Activated CD4-positive, alpha-beta T cell treated with anti-CD3 and anti-CD28 coated beads, Interleukin-2, amount 10 ng/mL, durations not matched to agents 7 days and 5 days (primary cell): ENCODE results near the gene GASK1A. TPM values are rescaled to one million over a fixed set of nuclear protein-coding genes. Genes with fewer than 3 reads are reported as not detected.
"Not testable (repeated sequence)": the region's sequence is repeated elsewhere in the genome, so short reads cannot be mapped to it uniquely, and the experiment has no call there.

Experiments
- CTCF ChIA-PET: fragments of 350-600 bp; sonication (Branson Sonifier 250); formaldehyde crosslinking; loops from one replicate; lab custom pipeline; 2021; ENCODE audit warnings: antibody characterized with exemption; lab: Charles Lee
- POLR2A ChIA-PET: fragments of 350-600 bp; sonication (Branson Sonifier 250); formaldehyde crosslinking; loops from one replicate; lab custom pipeline; 2021; ENCODE audit warnings: antibody characterized with exemption; lab: Charles Lee
- DNase-seq: peaks from one replicate; pipeline ENCODE4 v3.0.0-alpha.2; 2020
- H3K27ac Mint-ChIP-seq: one replicate; pipeline ENCODE4 v1.8.0; 2021; ENCODE audit warnings: mild to moderate bottlenecking, moderate library complexity, mixed read lengths
- H3K27me3 Mint-ChIP-seq: one replicate; pipeline ENCODE4 v1.8.0; 2021; ENCODE audit warnings: mixed read lengths
- H3K36me3 Mint-ChIP-seq: one replicate; pipeline ENCODE4 v1.8.0; 2021; ENCODE audit warnings: low read depth, mixed read lengths
- H3K4me1 Mint-ChIP-seq: one replicate; pipeline ENCODE4 v1.8.0; 2021; ENCODE audit warnings: mixed read lengths
- H3K4me3 Mint-ChIP-seq: one replicate; pipeline ENCODE4 v1.8.0; 2021; ENCODE audit warnings: mild to moderate bottlenecking, moderate library complexity, mixed read lengths
- H3K9me3 Mint-ChIP-seq: one replicate; pipeline ENCODE4 v1.8.0; 2021; ENCODE audit warnings: mixed read lengths
- total RNA-seq, 2 experiments: library from RNA; stranded (reverse); gene quantifications; one replicate each; pipeline ENCODE4 v1.2.3, GENCODE V29; 2021

GASK1A gene
- total RNA-seq, 2 experiments from 2014 or later, result not detected

DNA sequence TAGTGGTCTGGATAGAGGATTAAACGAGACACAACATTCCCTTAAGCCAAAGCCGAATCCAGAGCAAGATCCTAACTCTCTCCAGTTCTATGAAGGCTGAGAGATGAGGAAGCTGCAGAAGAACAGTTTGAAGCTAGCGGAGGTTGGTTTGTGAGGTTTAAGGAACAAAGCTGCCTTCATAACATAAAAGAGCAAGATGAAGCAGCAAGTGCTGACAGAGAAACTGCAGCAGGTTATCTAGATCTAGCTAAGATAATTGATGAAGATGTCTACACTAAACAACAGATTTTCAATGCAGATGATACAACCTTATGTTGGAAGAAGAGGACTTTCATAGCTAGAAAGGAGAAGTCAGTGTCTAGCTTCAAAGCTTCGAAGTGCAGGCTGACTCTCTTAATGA is 14.8 kb upstream of the GASK1A start:
- Mint-ChIP-seq H3K4me3 (no peak overlapping the region), H3K27ac (no peak overlapping the region), H3K27me3 (peaks cover 4% of the 10 kb centered on the region), H3K4me1 (peaks cover 8% of the 10 kb centered on the region), H3K9me3 (no peaks in the 10 kb centered on the region), H3K36me3 (no peaks in the 10 kb centered on the region)
- ChIA-PET POLR2A (no interaction called here), CTCF (interaction anchor here (0.6 kb wide), 1 partner anchor 878 kb away, joined by 4 read pairs; no protein-coding TSS in a partner anchor)
- DNase-seq, result no peak

DNA sequence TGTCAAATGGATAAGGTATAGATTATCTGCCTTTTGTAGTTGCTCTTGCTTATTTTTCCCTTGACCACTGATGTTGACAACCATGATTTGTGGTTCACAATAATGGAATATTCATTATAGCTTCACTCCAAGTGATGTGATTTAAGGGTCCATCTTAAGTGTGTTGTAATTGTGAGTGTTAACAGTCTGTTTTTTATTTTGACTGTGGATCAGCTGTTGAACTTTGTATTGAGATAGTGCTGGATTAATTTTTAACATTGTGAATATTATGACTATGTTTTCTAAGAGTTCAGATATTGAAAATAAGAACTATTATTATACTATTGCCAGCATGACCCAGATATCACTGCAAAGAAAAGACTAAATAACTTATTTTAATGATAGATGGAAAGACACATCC is 8.6 kb upstream of the GASK1A start:
- H3K36me3 Mint-ChIP-seq, result peaks cover 2% of the 10 kb centered on the region
- CTCF ChIA-PET, result no interaction called here
- no peak for DNase-seq
- no peak overlapping the region for H3K27ac Mint-ChIP-seq
- peaks cover 2% of the 10 kb centered on the region for H3K27me3 Mint-ChIP-seq
- H3K9me3 Mint-ChIP-seq, result peaks cover 18% of the 10 kb centered on the region
- POLR2A ChIA-PET, result no interaction called here
- no peak overlapping the region for H3K4me3 Mint-ChIP-seq
- H3K4me1 Mint-ChIP-seq, result no peaks in the 10 kb centered on the region

DNA sequence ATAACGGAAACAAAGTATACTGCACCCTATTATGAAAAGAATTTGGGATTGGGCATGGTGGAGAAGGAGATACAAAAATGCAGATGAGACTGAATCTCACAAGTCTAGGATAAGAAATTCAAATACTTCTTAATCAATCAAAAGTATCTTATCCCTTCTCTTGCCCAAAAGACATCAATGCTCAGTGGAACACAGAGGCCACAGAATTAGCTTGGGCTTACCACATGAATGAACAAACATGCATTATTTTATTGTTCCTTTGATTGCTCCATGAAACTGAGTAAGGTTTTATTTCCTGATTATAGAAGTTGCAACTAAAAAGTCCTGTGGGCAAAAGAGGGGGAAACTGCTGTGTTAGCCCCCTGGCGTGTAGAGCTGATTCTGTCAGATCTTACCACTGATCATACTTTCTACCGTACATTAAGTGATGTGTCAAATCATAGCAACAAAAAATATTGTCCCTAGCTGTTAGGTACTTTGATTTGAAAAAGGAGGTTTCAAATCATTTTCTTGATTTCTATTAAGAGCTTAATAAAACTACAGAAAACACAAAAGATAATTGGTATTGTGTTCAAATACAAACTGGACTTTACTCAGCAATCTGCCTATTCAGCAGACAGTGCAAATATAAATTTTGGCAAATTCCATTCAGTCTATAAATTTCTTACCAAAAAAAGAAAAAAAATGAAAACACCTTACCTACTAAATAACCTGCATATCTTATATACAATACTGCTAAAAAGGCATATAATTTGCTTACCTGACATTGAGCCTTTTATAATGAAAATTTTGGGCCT is 7.9 kb upstream of the GASK1A start:
- H3K9me3 Mint-ChIP-seq, result peaks cover 23% of the 10 kb centered on the region
- CTCF ChIA-PET, result no interaction called here
- POLR2A ChIA-PET, result interaction anchor here (0.6 kb wide), 1 partner anchor 105 kb away, joined by 4 read pairs; no protein-coding TSS in a partner anchor
- H3K27ac Mint-ChIP-seq, result no peak overlapping the region
- no peak for DNase-seq
- H3K4me1 Mint-ChIP-seq, result no peaks in the 10 kb centered on the region
- H3K36me3 Mint-ChIP-seq, result peaks cover 2% of the 10 kb centered on the region
- no peak overlapping the region for H3K4me3 Mint-ChIP-seq
- peaks cover 5% of the 10 kb centered on the region for H3K27me3 Mint-ChIP-seq

DNA sequence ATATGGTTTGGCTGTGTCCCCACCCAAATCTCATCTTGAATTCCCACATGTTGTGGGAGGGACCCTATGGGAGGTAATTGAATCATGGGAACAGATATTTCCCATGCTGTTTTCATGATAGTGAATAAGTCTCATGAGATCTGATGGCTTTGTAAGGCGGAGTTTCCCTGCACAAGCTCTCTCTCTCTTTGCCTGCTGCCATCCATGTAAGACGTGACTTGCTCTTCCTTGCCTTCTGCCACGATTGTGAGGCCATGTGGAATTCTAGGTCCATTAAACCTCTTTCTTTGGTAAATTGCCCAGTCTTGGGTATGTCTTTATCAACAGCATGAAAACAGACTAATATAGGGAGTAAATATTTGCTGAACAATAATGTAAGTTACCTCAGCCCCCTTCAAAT is 4.2 kb upstream of the GASK1A start:
- H3K27me3 Mint-ChIP-seq, result peaks cover 24% of the 10 kb centered on the region
- peaks cover 25% of the 10 kb centered on the region for H3K9me3 Mint-ChIP-seq
- DNase-seq, H3K36me3 Mint-ChIP-seq, POLR2A ChIA-PET, H3K27ac Mint-ChIP-seq, CTCF ChIA-PET, H3K4me3 Mint-ChIP-seq, H3K4me1 Mint-ChIP-seq: not testable (repeated sequence)

DNA sequence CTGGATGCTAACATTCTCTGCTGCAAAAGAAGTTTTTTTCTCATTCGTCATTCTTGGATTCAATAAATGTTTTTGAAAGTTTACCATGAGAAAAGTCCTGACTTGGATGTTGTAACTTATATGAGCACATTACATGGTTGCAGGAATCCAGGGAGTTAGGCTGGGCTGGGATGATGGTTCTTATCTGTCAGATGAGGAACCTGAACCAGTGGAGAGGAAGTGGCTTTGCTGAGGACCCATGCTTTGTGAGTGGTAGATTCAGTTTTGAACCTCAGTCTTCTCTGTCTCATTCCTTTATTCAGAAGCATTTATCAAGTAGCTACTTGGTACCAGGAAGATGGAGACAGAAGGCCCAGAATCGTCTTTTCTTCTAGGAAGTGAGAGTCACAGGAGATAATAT is 3.7 kb upstream of the GASK1A start:
- H3K27ac Mint-ChIP-seq, result no peak overlapping the region
- CTCF ChIA-PET, result no interaction called here
- POLR2A ChIA-PET, result no interaction called here
- H3K9me3 Mint-ChIP-seq, result peaks cover 25% of the 10 kb centered on the region
- DNase-seq, result no peak
- peaks cover 2% of the 10 kb centered on the region for H3K36me3 Mint-ChIP-seq
- H3K4me3 Mint-ChIP-seq, result no peak overlapping the region
- H3K27me3 Mint-ChIP-seq, result peaks cover 29% of the 10 kb centered on the region
- H3K4me1 Mint-ChIP-seq, result peaks cover 4% of the 10 kb centered on the region

DNA sequence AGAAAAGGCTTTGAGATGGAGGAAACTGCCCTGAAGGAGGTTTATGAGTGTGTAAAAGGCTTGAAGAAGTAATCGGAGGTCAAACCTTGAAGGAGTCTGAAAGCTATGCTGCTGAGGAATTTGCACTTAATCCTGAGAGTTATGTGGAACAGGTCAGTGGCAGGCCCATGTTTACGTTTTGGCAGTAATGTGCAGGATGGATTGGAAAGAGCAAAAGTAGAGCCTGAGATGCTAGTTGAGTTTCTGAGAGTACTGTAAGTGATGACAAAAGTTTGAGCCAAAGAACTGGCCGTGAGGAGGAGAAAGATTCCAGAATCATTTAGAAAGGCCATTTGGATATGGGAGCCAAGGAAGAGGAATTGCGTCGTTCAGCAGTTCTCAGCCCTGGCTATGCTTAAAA is 3.2 kb upstream of the GASK1A start:
- CTCF ChIA-PET, result no interaction called here

DNA sequence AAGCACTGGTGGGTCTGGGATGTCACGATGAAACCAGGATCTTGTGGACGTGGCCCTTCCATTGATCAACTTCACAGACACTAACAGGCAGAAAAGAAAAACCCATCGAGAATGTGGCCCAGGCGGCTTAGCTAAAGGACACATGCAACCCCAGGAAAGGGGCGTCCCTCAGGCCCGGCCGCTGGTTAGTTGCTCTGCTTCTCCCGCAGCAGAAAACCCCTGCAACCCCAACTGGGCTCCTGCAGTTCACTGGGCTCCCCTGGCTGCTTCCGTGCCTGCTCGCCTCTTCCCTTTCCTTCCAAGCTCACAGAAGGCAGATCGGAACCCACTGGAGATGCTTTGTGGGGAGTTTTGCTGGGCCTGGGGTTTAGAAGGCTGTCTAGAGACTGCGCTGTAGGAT is 1.1 kb downstream of the GASK1A start:
- Mint-ChIP-seq H3K27me3 (peaks cover 39% of the 10 kb centered on the region), H3K27ac (no peak overlapping the region), H3K36me3 (no peaks in the 10 kb centered on the region), H3K4me3 (no peak overlapping the region), H3K4me1 (peaks cover 4% of the 10 kb centered on the region), H3K9me3 (peaks cover 11% of the 10 kb centered on the region)
- ChIA-PET CTCF (no interaction called here), POLR2A (no interaction called here)
- DNase-seq, result no peak

More for the DNA sequence above, 3.2 kb upstream of the GASK1A start:
- no peak overlapping the region for H3K27ac Mint-ChIP-seq
- H3K4me3 Mint-ChIP-seq, result no peak overlapping the region
- peaks cover 4% of the 10 kb centered on the region for H3K4me1 Mint-ChIP-seq
- POLR2A ChIA-PET, result no interaction called here
- DNase-seq, result no peak
- peaks cover 34% of the 10 kb centered on the region for H3K27me3 Mint-ChIP-seq
- H3K36me3 Mint-ChIP-seq, result peaks cover 2% of the 10 kb centered on the region
- peaks cover 25% of the 10 kb centered on the region for H3K9me3 Mint-ChIP-seq

DNA sequence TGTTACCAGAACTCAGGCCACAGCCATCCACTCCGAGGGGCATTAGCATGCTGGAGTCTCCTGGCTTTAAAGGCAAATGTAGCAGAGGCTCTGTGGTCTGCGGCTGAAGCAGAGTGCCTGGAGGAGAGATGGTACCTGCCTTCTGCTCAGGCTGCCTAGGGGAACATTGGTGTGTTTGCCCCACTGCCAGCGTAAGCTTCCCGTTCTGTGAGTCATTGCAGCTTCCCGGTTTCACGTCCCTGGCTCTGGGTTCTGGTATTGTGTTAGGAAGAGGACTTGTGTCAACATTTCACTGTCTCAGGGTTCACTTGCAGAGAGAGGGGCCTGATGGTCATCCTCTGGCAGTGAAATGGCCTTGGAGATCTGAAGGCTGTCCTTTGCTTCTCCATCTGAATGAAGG is 1.8 kb downstream of the GASK1A start:
- ChIA-PET POLR2A (no interaction called here), CTCF (no interaction called here)
- Mint-ChIP-seq H3K4me3 (no peak overlapping the region), H3K4me1 (peaks cover 4% of the 10 kb centered on the region), H3K9me3 (peaks cover 4% of the 10 kb centered on the region), H3K27me3 (peaks cover 35% of the 10 kb centered on the region), H3K36me3 (no peaks in the 10 kb centered on the region), H3K27ac (no peak overlapping the region)
- no peak for DNase-seq

DNA sequence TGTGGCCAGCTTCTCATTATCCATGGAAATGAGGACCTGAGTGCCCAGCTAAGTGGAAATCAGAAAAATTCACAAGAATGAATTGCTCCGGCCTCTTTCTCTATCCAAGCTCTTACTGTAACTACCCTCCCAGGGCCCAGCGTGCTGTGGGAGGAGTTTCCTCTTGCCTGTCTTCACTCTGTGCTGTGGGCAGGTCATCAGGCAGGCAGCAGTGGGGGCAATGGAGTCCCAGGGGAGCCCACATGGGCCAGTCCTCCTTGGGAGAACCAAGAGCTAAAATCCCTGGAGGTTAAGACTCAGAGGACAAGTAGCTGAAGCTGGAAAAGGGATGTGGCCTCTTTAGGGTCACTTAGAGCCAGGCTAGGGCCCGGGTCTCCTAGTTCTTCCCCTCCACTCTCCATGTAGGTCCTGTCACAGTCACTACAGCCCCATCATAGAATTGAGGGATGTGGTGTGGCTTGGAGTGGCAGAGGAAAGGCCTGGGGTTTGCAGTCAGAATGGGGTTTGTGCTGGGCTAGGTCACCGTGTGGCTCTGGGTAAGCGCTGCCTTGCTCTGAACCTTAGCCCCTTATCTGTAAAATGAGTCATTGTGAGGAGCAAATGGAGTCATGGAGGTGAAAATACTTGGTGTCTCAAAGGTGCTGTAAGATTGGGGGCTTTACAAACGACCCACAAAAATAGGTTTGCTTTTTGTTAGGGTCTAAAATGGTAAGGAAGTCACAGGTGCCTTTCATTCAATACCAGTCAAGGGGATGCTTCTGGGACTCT is 3.7 kb downstream of the GASK1A start:
- ChIA-PET CTCF (no interaction called here), POLR2A (no interaction called here)
- no peak for DNase-seq
- Mint-ChIP-seq H3K4me3 (no peak overlapping the region), H3K27me3 (peaks cover 32% of the 10 kb centered on the region), H3K36me3 (no peaks in the 10 kb centered on the region), H3K27ac (no peak overlapping the region), H3K9me3 (no peaks in the 10 kb centered on the region), H3K4me1 (peaks cover 4% of the 10 kb centered on the region)

DNA sequence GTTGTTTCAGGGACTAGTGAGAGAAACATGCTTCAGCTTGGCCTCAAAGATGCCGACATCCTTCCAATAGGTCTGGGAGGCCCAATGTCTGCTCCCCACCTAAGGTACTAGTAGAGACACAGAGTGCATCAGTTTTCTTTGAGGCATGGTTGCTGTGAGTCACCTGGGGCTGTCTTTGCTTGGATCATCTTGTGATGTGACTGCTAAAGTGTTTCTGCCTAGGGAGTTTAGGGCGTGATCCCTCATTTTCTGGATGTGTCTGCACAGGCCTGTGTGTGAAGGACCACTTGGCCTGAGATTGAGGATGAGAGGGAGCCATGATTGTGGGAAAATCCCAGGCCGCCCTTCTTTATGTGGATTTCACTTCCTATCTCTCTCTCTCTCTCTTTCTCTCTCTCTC is 4.8 kb downstream of the GASK1A start:
- Mint-ChIP-seq H3K9me3 (no peaks in the 10 kb centered on the region), H3K4me1 (peaks cover under 1% of the 10 kb centered on the region), H3K4me3 (no peak overlapping the region), H3K27ac (no peak overlapping the region), H3K36me3 (no peaks in the 10 kb centered on the region), H3K27me3 (peaks cover 21% of the 10 kb centered on the region)
- ChIA-PET POLR2A (no interaction called here), CTCF (no interaction called here)
- DNase-seq, result no peak

DNA sequence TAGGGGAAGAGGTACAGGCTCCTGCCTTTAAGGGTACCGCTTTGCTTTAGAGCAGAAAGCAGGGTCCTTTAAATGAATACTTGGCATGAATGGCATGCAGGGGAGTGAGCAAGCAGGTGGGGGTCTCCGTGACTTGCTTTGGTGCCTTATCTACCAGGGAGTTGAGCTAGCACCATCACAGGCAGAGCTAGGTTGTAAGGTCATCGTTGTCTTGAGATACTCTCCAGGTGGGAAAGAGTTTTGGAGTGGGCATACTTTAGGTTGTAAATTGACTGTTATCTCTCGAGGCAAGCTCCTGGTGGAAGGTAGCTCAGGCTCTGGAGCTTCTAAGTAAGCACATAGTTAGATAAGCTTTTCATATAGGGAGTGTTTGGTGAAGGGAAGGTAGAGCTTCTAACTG is 5.6 kb downstream of the GASK1A start:
- Mint-ChIP-seq H3K4me1 (no peaks in the 10 kb centered on the region), H3K27me3 (peaks cover 18% of the 10 kb centered on the region), H3K4me3 (no peak overlapping the region), H3K9me3 (no peaks in the 10 kb centered on the region), H3K27ac (no peak overlapping the region), H3K36me3 (no peaks in the 10 kb centered on the region)
- ChIA-PET POLR2A (no interaction called here), CTCF (no interaction called here)
- no peak for DNase-seq

DNA sequence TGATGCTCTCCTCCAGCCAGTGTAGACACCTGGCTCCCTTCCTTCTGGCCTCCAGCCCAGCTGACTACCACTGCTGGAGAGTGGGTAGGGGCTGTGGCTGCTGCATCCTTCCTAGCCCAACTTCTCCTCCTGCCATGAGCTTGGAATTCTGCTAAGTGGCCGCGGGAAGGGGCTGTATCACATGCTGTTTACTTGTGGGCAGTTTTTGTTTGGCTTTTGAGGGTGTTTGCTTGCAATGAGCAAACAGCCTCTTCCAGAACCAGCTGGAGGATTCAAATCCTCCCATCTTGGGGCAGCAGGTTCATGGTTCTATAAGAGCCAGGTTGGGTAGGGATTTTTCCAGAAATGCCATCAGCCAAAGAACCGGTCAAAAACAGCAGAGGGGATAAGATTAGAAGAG is 9.0 kb downstream of the GASK1A start:
- Mint-ChIP-seq H3K27me3 (peaks cover 2% of the 10 kb centered on the region), H3K9me3 (no peaks in the 10 kb centered on the region), H3K36me3 (no peaks in the 10 kb centered on the region), H3K4me3 (no peak overlapping the region), H3K27ac (no peak overlapping the region), H3K4me1 (no peaks in the 10 kb centered on the region)
- POLR2A ChIA-PET, result no interaction called here
- CTCF ChIA-PET, result interaction anchor here (0.6 to 0.9 kb wide), 2 partner anchors 26 to 58 kb away, joined by 3 to 4 read pairs; no protein-coding TSS in a partner anchor
- no peak for DNase-seq

DNA sequence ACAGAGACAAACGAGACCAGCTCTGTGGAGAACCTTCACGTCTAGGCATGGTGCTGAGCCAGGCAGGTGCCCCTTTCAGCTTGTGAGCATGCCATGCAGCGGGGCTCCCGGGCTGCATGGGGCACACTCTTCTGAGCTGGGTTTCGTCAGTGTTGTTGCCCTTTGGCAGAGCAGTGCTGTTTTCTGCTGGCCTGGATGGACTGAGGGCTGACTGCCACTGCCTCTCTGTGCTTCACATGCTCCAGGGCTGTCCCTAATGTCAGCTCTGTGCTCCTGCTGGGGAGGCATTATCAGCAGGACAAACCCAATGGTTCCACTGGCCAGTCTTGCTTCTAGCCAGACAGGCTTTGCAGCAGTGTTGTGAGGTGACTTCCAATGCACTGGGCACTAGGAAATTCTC is 9.5 kb downstream of the GASK1A start:
- Mint-ChIP-seq H3K36me3 (no peaks in the 10 kb centered on the region), H3K9me3 (no peaks in the 10 kb centered on the region), H3K4me3 (no peak overlapping the region), H3K4me1 (no peaks in the 10 kb centered on the region), H3K27me3 (peaks cover 2% of the 10 kb centered on the region), H3K27ac (no peak overlapping the region)
- DNase-seq, result no peak
- ChIA-PET CTCF (interaction anchor here (0.9 kb wide), 1 partner anchor 58 kb away, joined by 3 read pairs; no protein-coding TSS in a partner anchor), POLR2A (no interaction called here)
